Stimulated activated CD4-positive, alpha-beta T cell treated with anti-CD3 and anti-CD28 coated beads, Interleukin-4, amount 100 ng/mL, for 4 hours (primary cell): Measurements from ENCODE around the gene RBM34.
"Not testable (repeated sequence)": the region's sequence is repeated elsewhere in the genome, so short reads cannot be mapped to it uniquely, and the experiment has no call there.

Experiments used
- DNase-seq, 2 experiments: peaks; one replicate each; pipeline ENCODE4 v3.0.0-alpha.2; 2020

RBM34 gene

GRCh38 chr1:235088907-235089306 is 72.1 kb downstream of the RBM34 start:
- no peak for DNase-seq

DNA sequence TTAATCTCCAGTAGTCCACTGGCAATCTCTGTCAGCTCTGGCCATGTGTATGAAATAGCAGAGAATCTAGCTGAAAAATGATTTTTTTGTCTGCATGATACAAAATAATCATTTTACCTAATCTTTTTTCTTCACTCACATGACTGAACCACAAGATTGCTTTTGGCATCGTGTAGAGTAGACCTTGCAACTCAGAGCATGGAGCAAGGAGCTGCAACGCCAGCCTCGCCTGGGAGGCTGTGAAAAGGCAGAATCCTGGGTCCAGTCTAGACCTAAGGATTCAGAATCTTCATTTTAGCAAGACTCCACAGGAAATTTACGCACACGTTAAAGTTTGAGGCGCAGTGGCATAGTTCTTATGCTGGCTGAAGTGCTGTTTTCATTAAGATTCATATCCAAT is 72.6 kb downstream of the RBM34 start:
- no peak for DNase-seq

DNA sequence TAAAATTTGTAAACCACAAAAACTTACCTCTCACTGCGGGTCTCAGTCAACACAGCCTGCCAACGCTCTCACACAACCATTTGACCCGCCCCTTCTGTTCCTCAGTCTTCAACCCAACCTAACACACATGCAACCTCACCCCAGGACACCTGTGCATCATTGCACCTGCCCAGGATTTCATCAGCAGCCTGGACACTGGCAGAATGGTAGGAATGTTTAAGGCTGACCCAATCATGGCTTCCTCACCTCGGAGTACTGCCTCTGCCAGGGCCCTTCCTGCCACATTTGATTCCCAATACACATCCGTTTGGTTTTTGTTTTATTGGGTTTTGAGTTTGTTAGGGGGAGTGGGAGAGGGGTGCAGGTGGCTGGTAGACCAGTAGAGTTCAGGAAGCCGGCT is 73.1 kb downstream of the RBM34 start:
- no peak for DNase-seq

DNA sequence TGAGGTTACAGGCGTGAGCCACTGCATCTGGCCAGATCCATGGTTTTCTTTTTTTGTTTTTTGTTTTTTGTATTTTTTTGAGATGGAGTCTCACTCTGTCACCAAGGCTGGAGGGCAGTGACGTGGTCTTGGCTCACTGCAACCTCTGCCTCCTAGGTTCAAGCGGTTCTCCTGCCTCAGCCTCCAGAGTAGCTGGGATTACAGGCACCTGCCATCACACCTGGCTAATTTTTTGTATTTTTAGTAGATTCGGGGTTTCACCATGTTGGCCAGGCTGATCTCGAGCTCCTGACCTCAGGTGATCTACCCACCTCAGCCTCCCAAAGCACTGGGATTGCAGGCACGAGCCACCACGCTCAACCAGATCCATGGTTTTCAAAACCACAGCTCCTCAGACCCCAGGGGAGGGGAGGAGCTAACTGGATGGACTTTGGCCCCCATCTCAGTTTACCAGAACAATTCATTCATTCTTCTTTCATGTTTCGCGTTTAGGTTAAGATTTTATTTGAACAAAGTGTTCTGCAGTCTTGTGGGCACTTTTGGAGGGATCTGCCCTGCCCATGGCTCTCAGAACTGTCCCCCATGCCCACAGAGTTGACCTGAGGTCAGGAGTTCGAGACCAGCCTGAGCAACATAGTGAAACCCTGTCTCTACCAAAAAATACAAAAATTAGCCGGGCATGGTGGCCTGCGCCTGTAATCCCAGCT is 75.5 kb downstream of the RBM34 start:
- DNase-seq: not testable (repeated sequence)
